Subcutaneous adipose tissue (tissue), 4 donors: Measurements from ENCODE around the gene NHS. TPM values are rescaled to one million over a fixed set of nuclear protein-coding genes. Genes with fewer than 3 reads are reported as not detected.

ENCODE experiments used
- CTCF ChIP-seq: fragments of 450-650 bp; IDR thresholded peaks from one replicate; pipeline ENCODE4 v1.5.1; 2016; ENCODE audit warnings: low read depth, mild to moderate bottlenecking, control low read depth, antibody characterized with exemption, moderate library complexity
- total RNA-seq, 4 donors: library from RNA; depleted of rRNA; stranded (reverse); fragments of >200 nt; gene quantifications; one replicate each; pipeline ENCODE4 v1.1.0, GENCODE V29; 2016

NHS gene
- total RNA-seq, 4 donors from 2014 or later, result 5.8 to 17.4 (median 9.5) TPM

DNA sequence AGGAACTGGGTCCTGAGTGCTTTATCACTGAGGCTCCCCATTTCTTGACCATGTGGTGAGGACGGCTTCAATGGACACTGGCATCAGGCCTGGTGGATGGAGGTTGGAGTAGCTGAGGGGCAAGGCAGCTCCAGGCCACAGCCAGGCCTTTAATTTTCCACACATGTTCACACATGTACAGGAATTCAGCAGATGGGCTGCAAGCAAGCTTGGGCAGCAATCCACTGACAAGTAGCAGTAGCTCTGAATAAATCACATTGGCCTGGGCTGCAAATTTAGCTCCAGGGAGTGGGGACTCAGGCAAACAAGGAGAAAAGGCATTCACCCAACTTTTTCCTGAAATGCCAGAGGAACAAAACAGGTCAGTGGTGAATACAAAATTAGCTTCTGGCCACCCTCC lies 254.5 kb downstream of the NHS start:
- TF ChIP-seq CTCF, result no peak

GRCh38 chrX:17631647-17632046 lies 256.6 kb downstream of the NHS start:
- TF ChIP-seq CTCF, result no peak

DNA sequence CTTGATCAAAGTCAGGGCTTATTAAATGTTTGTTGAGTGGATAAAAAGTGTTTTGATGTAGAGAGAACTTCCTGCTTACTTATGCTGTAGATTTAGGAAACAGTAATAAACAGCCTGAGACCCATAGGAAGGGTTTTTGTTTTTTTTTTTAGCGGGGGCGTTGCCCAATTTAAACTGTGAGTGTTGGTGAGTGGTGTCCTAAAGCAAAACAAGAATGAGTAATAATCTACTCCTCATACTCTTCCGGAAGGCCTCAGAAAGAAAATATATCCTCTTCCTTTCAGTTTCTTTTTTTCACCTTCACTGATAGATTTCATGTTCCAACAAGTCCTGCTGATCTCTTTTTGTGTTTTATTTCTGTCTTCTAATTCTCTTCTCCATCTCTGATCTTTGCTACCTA lies 257.9 kb downstream of the NHS start:
- no peak for TF ChIP-seq CTCF

DNA sequence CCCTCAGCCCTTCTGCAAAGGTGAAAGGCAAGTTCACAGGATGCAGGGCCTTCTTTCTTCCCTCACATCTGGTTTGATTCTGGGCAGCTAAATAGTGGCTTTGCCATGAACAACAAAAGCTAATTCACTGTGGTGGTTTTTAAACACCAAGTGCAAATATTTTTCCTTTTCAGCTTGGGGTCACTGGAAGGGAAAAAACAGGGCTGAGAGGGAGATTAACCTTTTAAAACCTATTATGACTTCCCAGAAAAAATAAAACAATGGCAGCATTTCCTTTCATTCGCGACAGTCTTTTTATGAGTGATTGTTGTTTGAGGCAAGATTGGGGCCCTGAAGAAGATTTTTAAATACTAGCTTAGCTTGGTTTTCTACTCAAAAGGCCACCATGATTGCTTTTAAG lies 258.5 kb downstream of the NHS start:
- no peak for TF ChIP-seq CTCF

DNA sequence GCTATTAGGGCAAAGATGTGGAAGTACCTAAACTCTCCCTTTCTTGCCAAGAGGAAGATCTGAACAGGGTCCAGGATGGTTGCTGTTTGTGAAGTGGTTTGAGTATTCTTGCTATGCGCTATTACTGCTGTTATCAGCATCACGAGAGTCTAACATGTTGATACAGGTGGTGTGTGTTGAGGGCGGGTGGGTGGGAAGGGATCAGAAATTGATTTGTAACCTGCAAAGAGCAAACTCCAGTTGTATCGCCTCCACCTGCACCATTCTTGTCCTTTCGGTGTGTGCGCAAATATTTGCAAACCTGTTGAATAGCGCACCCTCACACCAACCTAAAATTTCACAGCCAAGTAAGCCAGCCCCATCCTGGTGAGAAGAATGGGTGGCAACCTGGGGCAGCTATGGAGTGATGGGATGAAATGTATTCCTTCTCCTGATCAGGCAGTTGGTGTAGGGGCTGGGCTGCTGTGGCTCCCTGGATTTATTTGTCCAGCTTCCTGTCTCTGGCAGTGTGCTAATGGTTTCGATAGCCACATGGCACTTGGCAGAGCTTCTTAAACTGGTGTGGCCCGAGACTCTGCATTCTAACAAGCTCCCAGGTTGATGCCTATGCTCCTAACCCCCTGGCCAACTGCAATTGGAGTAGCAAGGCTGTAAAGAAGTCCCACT lies 259.7 kb downstream of the NHS start:
- TF ChIP-seq CTCF, result no peak

- no peak for TF ChIP-seq CTCF
These were observed 260.2 kb downstream of the NHS start for GRCh38 chrX:17635231-17635630.

GRCh38 chrX:17637235-17637634 lies 262.2 kb downstream of the NHS start:
- no peak for TF ChIP-seq CTCF
